Measurements from ENCODE around the gene PLA2G12A. TPM values are rescaled to one million over a fixed set of nuclear protein-coding genes. Genes with fewer than 3 reads are reported as not detected.

The PLA2G12A gene
- polyA plus RNA-seq, 1 of the 3 experiments (the other 2 are of a cell fraction), result 7.9 TPM

GRCh38 chr4:109713500-109713899 lies 16.4 kb downstream of the PLA2G12A start:
- no peaks in the 10 kb centered on the region for H3K9me3 ChIP-seq
- POLR2A ChIA-PET, result no interaction called here
- WGBS (ENCODE audit: low lambda C conversion rate), result 74% methylated on average over 3 of the region's 3 CpGs

GRCh38 chr4:109708990-109709389 lies 20.9 kb downstream of the PLA2G12A start:
- H2AFZ ChIP-seq (ENCODE audit: low read depth), result no peak overlapping the region
- no peak overlapping the region for H3K9ac ChIP-seq
- H3K4me1 ChIP-seq (ENCODE audit: control insufficient read depth in 1 of 2, insufficient read depth in 2 of 2, low read depth in 1 of 2, low read length in 1 of 2), result peaks cover 0 to 4% of the 10 kb centered on the region in 2 experiments; a peak in 1 of 4 replicates
- H3K4me3 ChIP-seq (ENCODE audit: low read depth in 2 of 2, low read length in 1 of 2), result no peak overlapping the region
- ChIA-PET CTCF (no interaction called here), POLR2A (no interaction called here)
- peaks cover 5 to 19% of the 10 kb centered on the region in 2 experiments for H3K36me3 ChIP-seq (replicated peaks in 1 of 2; ENCODE audit: control insufficient read depth in 1 of 2, insufficient read depth in 2 of 2, low read length in 1 of 2)
- H3K9me3 ChIP-seq, result no peaks in the 10 kb centered on the region
- DNase-seq, result no peak
- H3K9me2 ChIP-seq, result no peaks in the 10 kb centered on the region
- peaks cover 16% of the 10 kb centered on the region for H3F3A ChIP-seq (replicated peaks; ENCODE audit: insufficient read depth)
- H3K79me2 ChIP-seq (ENCODE audit: insufficient read depth), result no peaks in the 10 kb centered on the region
- no peaks in the 10 kb centered on the region for H4K20me1 ChIP-seq (ENCODE audit: insufficient read depth)
- no peak overlapping the region for H3K27ac ChIP-seq (ENCODE audit: low read depth in 2 of 2, low read length in 1 of 2)
- H3K4me2 ChIP-seq, result no peak overlapping the region
- 100% methylated on average over 1 of the region's 1 CpG for WGBS (ENCODE audit: low lambda C conversion rate)
- no peaks in the 10 kb centered on the region for H3K27me3 ChIP-seq (ENCODE audit: insufficient read depth)
- TF ChIP-seq RXRA (IDR thresholded peaks at IDR 0.05; ENCODE audit: borderline replicate concordance, low read depth) (no peak), USF2 (IDR thresholded peaks at IDR 0.05; ENCODE audit: borderline replicate concordance, low read depth, low read length) (no peak), REST (IDR thresholded peaks at IDR 0.05; ENCODE audit: low read depth, low read length) (no peak), JUND (IDR thresholded peaks at IDR 0.05) (no peak), USF1 (IDR thresholded peaks at IDR 0.05; ENCODE audit: borderline replicate concordance, low read depth) (no peak), RAD21 (IDR thresholded peaks at IDR 0.05; ENCODE audit: low read length) (no peak), MXI1 (IDR thresholded peaks at IDR 0.05; ENCODE audit: low read depth, low read length) (no peak), GATA2 (CRISPR knock-in tag; IDR thresholded peaks at IDR 0.05) (no peak), TCF12 (IDR thresholded peaks at IDR 0.05) (no peak)

More at GRCh38 chr4:109713500-109713899, 16.4 kb downstream of the PLA2G12A start:
- no peaks in the 10 kb centered on the region for H4K20me1 ChIP-seq (ENCODE audit: insufficient read depth)
- H3K9ac ChIP-seq, result no peak overlapping the region
- H3K36me3 ChIP-seq (replicated peaks in 1 of 2; ENCODE audit: control insufficient read depth in 1 of 2, insufficient read depth in 2 of 2, low read length in 1 of 2), result peaks cover 11 to 36% of the 10 kb centered on the region in 2 experiments
- no peak for DNase-seq
- H3K27ac ChIP-seq (ENCODE audit: low read depth in 2 of 2, low read length in 1 of 2), result no peak overlapping the region
- H2AFZ ChIP-seq (ENCODE audit: low read depth), result no peak overlapping the region
- H3K4me3 ChIP-seq (ENCODE audit: low read depth in 2 of 2, low read length in 1 of 2), result no peak overlapping the region
- no peaks in the 10 kb centered on the region for H3K4me1 ChIP-seq (ENCODE audit: control insufficient read depth in 1 of 2, insufficient read depth in 2 of 2, low read depth in 1 of 2, low read length in 1 of 2)
- CTCF ChIA-PET, result interaction anchor here (1.1 kb wide), 1 partner anchor 281 kb away, joined by 3 read pairs; no protein-coding TSS in a partner anchor
- H3F3A ChIP-seq (replicated peaks; ENCODE audit: insufficient read depth), result peaks cover 4% of the 10 kb centered on the region
- no peak for TF ChIP-seq CTCF (IDR thresholded peaks at IDR 0.05)
- no peak for TF ChIP-seq EP300 (IDR thresholded peaks at IDR 0.05; ENCODE audit: borderline replicate concordance in 1 of 2, low read depth in 1 of 2, low read length in 1 of 2)
- no peak for TF ChIP-seq TCF12 (IDR thresholded peaks at IDR 0.05)
- no peak for TF ChIP-seq NFIC (IDR thresholded peaks at IDR 0.05; ENCODE audit: borderline replicate concordance)
- no peak for TF ChIP-seq NRF1 (IDR thresholded peaks at IDR 0.05; ENCODE audit: low read depth, low read length)
- TF ChIP-seq RAD21 (IDR thresholded peaks at IDR 0.05; ENCODE audit: low read length), result no peak
- no peak for TF ChIP-seq YY1 (IDR thresholded peaks at IDR 0.05; ENCODE audit: low read depth)
- TF ChIP-seq TAF1 (IDR thresholded peaks at IDR 0.05; ENCODE audit: borderline replicate concordance, low read depth, low read length), result no peak
- no peak for TF ChIP-seq GATA2 (CRISPR knock-in tag; IDR thresholded peaks at IDR 0.05)
- no peak for TF ChIP-seq USF2 (IDR thresholded peaks at IDR 0.05; ENCODE audit: borderline replicate concordance, low read depth, low read length)
- TF ChIP-seq SMC3 (IDR thresholded peaks at IDR 0.05; ENCODE audit: low read depth, low read length), result no peak
- TF ChIP-seq RCOR1 (IDR thresholded peaks at IDR 0.05; ENCODE audit: low read length), result no peak
- TF ChIP-seq ELF1 (IDR thresholded peaks at IDR 0.05), result no peak
- TF ChIP-seq FOXJ3 (CRISPR knock-in tag; IDR thresholded peaks at IDR 0.05), result no peak
- no peak for TF ChIP-seq FOSL2 (IDR thresholded peaks at IDR 0.05; ENCODE audit: borderline replicate concordance, low read depth)
- TF ChIP-seq FOXM1 (IDR thresholded peaks at IDR 0.05; ENCODE audit: low read depth), result no peak
- TF ChIP-seq MXI1 (IDR thresholded peaks at IDR 0.05; ENCODE audit: low read depth, low read length), result no peak
- H3K9me2 ChIP-seq, result no peaks in the 10 kb centered on the region
- H3K4me2 ChIP-seq, result no peak overlapping the region
- H3K79me2 ChIP-seq (ENCODE audit: insufficient read depth), result no peaks in the 10 kb centered on the region
- H3K27me3 ChIP-seq (ENCODE audit: insufficient read depth), result no peaks in the 10 kb centered on the region

Data from SK-N-SH (cell line).